Vagina (tissue), 2 donors: Measurements from ENCODE around the gene MIPEP. TPM values are rescaled to one million over a fixed set of nuclear protein-coding genes. Genes with fewer than 3 reads are reported as not detected.
A peak's percentile ranks its signal among the peaks of the same experiment; 100 is the strongest.

ENCODE experiments used
- DNase-seq, 2 donors: peaks; one replicate each; pipeline ENCODE4 v3.0.0-alpha.2; 2017; ENCODE audit errors: extremely low spot score in 2 of 2
- H3K27ac ChIP-seq: fragments of 200-600 bp; sonication (generic); one replicate; pipeline ENCODE4 v1.5.1; 2019
- H3K27me3 ChIP-seq: fragments of 200-600 bp; sonication (generic); one replicate; pipeline ENCODE4 v1.5.1; 2019
- H3K36me3 ChIP-seq, 2 donors: fragments of 200-600 bp; sonication (generic); one replicate each; pipeline ENCODE4 v1.5.1; 2017 to 2019
- H3K4me1 ChIP-seq: fragments of 200-600 bp; sonication (generic); one replicate; pipeline ENCODE4 v1.5.1; 2019
- H3K4me3 ChIP-seq, 2 donors: fragments of 200-600 bp; sonication (generic); 1 replicate in 1 of 2; 2 replicates in 1 of 2; pipeline ENCODE4 v1.5.1; 2016 to 2019
- H3K9me3 ChIP-seq: fragments of 200-600 bp; sonication (generic); one replicate; pipeline ENCODE4 v1.5.1; 2019
- CTCF ChIP-seq, 3 experiments: fragments of 450-650 bp in 2 of 3; fragments of 200-600 bp in 1 of 3; sonication (generic) in 1 of 3; IDR thresholded peaks; one replicate each; pipeline ENCODE4 v1.5.1; 2017 to 2019; ENCODE audit warnings: antibody characterized with exemption in 3 of 3, mild to moderate bottlenecking in 2 of 3, moderate library complexity in 2 of 3
- POLR2A ChIP-seq, 2 donors: fragments of 450-650 bp; IDR thresholded peaks; one replicate each; pipeline ENCODE4 v1.6.1; 2017; ENCODE audit warnings: antibody characterized with exemption in 2 of 2, mild to moderate bottlenecking in 2 of 2, moderate library complexity in 2 of 2
- POLR2AphosphoS5 ChIP-seq, 2 donors: sonication (generic); formaldehyde crosslinking; IDR thresholded peaks; one replicate each; pipeline ENCODE4 v1.9.0; 2017; ENCODE audit warnings: antibody characterized with exemption in 2 of 2, mild to moderate bottlenecking in 2 of 2, low read depth in 1 of 2; ENCODE audit not compliant: insufficient read depth in 1 of 2
- intact Hi-C: fragments of 100-400 bp; cut with DNase I; formaldehyde crosslinking; loops from one replicate; pipeline ENCODE4 v1.15.1; 2023
- small RNA-seq: library from RNA; depleted of rRNA; stranded (forward); fragments of <200 nt; gene quantifications from one replicate; pipeline ENCODE3, GENCODE V24; 2016
- total RNA-seq: library from RNA; depleted of rRNA; stranded (reverse); fragments of >200 nt; gene quantifications from one replicate; pipeline ENCODE4 v1.2.3, GENCODE V29; 2016

MIPEP gene
- total RNA-seq, 1 donor from 2014 or later: 13.3 TPM

GRCh38 chr13:23683084-23683483, 206.1 kb downstream of the MIPEP start:
- H3K27ac ChIP-seq: no peak overlapping the region
- H3K27me3 ChIP-seq: no peaks in the 10 kb centered on the region
- DNase-seq: peak in 1 of 2 donors; percentile 29
- H3K4me3 ChIP-seq: no peak overlapping the region
- no peak for TF ChIP-seq POLR2A (IDR thresholded peaks at IDR 0.05)
- no peak for TF ChIP-seq POLR2AphosphoS5 (IDR thresholded peaks at IDR 0.05; ENCODE audit: insufficient read depth in 1 of 2, low read depth in 1 of 2)
- no peak for TF ChIP-seq CTCF (IDR thresholded peaks at IDR 0.05)
- H3K36me3 ChIP-seq: no peaks in the 10 kb centered on the region
- peaks cover 4% of the 10 kb centered on the region for H3K9me3 ChIP-seq
- intact Hi-C loops: no loop called here
- no peaks in the 10 kb centered on the region for H3K4me1 ChIP-seq

GRCh38 chr13:23680845-23681669, 208.1 kb downstream of the MIPEP start:
- H3K4me1 ChIP-seq: no peaks in the 10 kb centered on the region
- no peaks in the 10 kb centered on the region for H3K36me3 ChIP-seq
- H3K27me3 ChIP-seq: no peaks in the 10 kb centered on the region
- DNase-seq: peak in 1 of 2 donors; percentile 79
- H3K9me3 ChIP-seq: peaks cover 4% of the 10 kb centered on the region
- intact Hi-C loops: no loop called here
- no peak for TF ChIP-seq POLR2A (IDR thresholded peaks at IDR 0.05)
- TF ChIP-seq CTCF (IDR thresholded peaks at IDR 0.05): no peak
- TF ChIP-seq POLR2AphosphoS5 (IDR thresholded peaks at IDR 0.05; ENCODE audit: insufficient read depth in 1 of 2, low read depth in 1 of 2): no peak
- no peak overlapping the region for H3K4me3 ChIP-seq
- H3K27ac ChIP-seq: no peak overlapping the region

Small RNA genes within 50 kb of the gene (small RNA-seq; reads per million reads assigned to genes)
- gene MTCO3P2: not detected

Other genes with a start within 250 kb of the MIPEP start
- not detected for gene C1QTNF9B, start 8.1 kb upstream of the MIPEP start, total RNA-seq